Karpas-422 (cell line): ENCODE results near the gene TRAPPC10. TPM values are rescaled to one million over a fixed set of nuclear protein-coding genes. Genes with fewer than 3 reads are reported as not detected.
"Not testable (repeated sequence)": the region's sequence is repeated elsewhere in the genome, so short reads cannot be mapped to it uniquely, and the experiment has no call there.

Experiments used
- DNase-seq: peaks from one replicate; pipeline ENCODE4 v3.0.0-alpha.2; 2015
- H2AFZ ChIP-seq: fragments of 200-600 bp; sonication (generic); 2 replicates; pipeline ENCODE4 v1.6.1; 2014; ENCODE audit warnings: antibody characterized with exemption, low read length, mixed read lengths
- H3K27ac ChIP-seq: fragments of 200-600 bp; sonication (generic); 2 replicates; pipeline ENCODE4 v1.5.1; 2014; ENCODE audit warnings: mild to moderate bottlenecking, low read length, moderate library complexity
- H3K27me3 ChIP-seq: fragments of 200-600 bp; sonication (generic); 2 replicates; pipeline ENCODE4 v1.6.1; 2014; ENCODE audit warnings: low read length, mixed read lengths
- H3K36me3 ChIP-seq: fragments of 200-600 bp; sonication (generic); 2 replicates; pipeline ENCODE4 v1.6.1; 2014; ENCODE audit warnings: low read length, mixed read lengths; ENCODE audit not compliant: insufficient read depth
- H3K4me1 ChIP-seq: fragments of 200-600 bp; sonication (generic); 2 replicates; pipeline ENCODE4 v1.6.1; 2014; ENCODE audit warnings: mild to moderate bottlenecking, low read length, mixed read lengths
- H3K4me2 ChIP-seq: fragments of 200-600 bp; sonication (generic); 2 replicates; pipeline ENCODE4 v1.6.1; 2014; ENCODE audit warnings: low read length, low read depth, mild to moderate bottlenecking; ENCODE audit not compliant: poor library complexity, severe bottlenecking
- H3K4me3 ChIP-seq: fragments of 200-600 bp; sonication (generic); 2 replicates; pipeline ENCODE4 v1.5.1; 2014; ENCODE audit warnings: mild to moderate bottlenecking, antibody characterized with exemption, low read length, mixed read lengths
- H3K79me2 ChIP-seq: fragments of 200-600 bp; sonication (generic); 2 replicates; pipeline ENCODE4 v1.6.1; 2014; ENCODE audit warnings: mild to moderate bottlenecking, low read length, mixed read lengths
- H3K9ac ChIP-seq: fragments of 200-600 bp; sonication (generic); 2 replicates; pipeline ENCODE4 v1.6.0; 2014; ENCODE audit warnings: low read length
- H3K9me2 ChIP-seq: fragments of 200-600 bp; sonication (generic), shearing (Covaris generic); replicated peaks from 2 replicates; pipeline ENCODE4 v1.6.0; 2014; ENCODE audit warnings: mild to moderate bottlenecking, low read length, moderate library complexity; ENCODE audit not compliant: insufficient read depth
- H3K9me3 ChIP-seq: fragments of 300-700, 200-600 bp; sonication (generic); 2 replicates; pipeline ENCODE4 v1.6.1; 2014; ENCODE audit warnings: low read length, mixed read lengths
- H4K20me1 ChIP-seq: fragments of 200-600 bp; sonication (generic); 2 replicates; pipeline ENCODE4 v1.6.1; 2014; ENCODE audit warnings: mild to moderate bottlenecking, antibody characterized with exemption, low read length, low read depth; ENCODE audit not compliant: insufficient read depth
- total RNA-seq: library from RNA; depleted of rRNA; stranded (reverse); fragments of >200 nt; shearing (Covaris generic); gene quantifications from 2 replicates; pipeline ENCODE4 v1.2.3, GENCODE V29; 2014; ENCODE audit warnings: low replicate concordance

Gene TRAPPC10
- total RNA-seq, 1 experiment from 2014 or later: 40.3 TPM

GRCh38 chr21:44113702-44114371 lies 101.7 kb downstream of the TRAPPC10 start:
- not testable (repeated sequence) for H3K9ac ChIP-seq, DNase-seq, H2AFZ ChIP-seq, H3K4me3 ChIP-seq, H3K4me1 ChIP-seq, H3K9me3 ChIP-seq, H3K27ac ChIP-seq, H3K79me2 ChIP-seq, H3K36me3 ChIP-seq, H3K27me3 ChIP-seq, H4K20me1 ChIP-seq, H3K9me2 ChIP-seq, H3K4me2 ChIP-seq

DNA sequence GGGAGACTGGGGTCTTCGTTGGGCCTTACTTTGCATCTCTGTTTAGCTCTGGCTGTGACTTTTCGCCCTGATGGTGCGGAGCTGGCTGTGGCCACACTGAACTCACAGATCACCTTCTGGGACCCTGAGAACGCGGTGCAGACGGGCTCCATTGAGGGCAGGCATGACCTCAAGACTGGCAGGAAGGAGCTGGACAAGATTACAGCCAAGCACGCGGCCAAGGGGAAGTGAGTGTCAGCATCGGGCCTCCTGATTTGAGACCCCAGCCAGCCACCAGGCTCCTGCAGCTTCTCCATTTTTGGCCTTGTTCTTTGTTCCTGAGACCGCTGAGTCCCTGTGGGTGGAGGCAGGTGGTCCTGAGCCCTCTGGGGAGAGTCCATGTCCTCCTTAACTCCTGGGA lies 110.0 kb downstream of the TRAPPC10 start:
- H3K4me1 ChIP-seq, H3K9ac ChIP-seq, H3K79me2 ChIP-seq, H3K27ac ChIP-seq, H3K36me3 ChIP-seq, H2AFZ ChIP-seq, H3K9me3 ChIP-seq, H3K27me3 ChIP-seq, H3K9me2 ChIP-seq, H3K4me2 ChIP-seq, H3K4me3 ChIP-seq, H4K20me1 ChIP-seq, DNase-seq: not testable (repeated sequence)

- not testable (repeated sequence) for H3K9me3 ChIP-seq, H3K9ac ChIP-seq, H3K79me2 ChIP-seq, H3K27ac ChIP-seq, H4K20me1 ChIP-seq, H3K36me3 ChIP-seq, H3K27me3 ChIP-seq, H3K4me1 ChIP-seq, H3K4me3 ChIP-seq, H3K9me2 ChIP-seq, DNase-seq, H2AFZ ChIP-seq, H3K4me2 ChIP-seq
These were observed 115.7 kb downstream of the TRAPPC10 start for GRCh38 chr21:44127827-44128226.

- H3K36me3 ChIP-seq, H3K9me2 ChIP-seq, H3K4me3 ChIP-seq, H3K9ac ChIP-seq, H2AFZ ChIP-seq, H3K27me3 ChIP-seq, H3K27ac ChIP-seq, DNase-seq, H4K20me1 ChIP-seq, H3K9me3 ChIP-seq, H3K4me1 ChIP-seq, H3K4me2 ChIP-seq, H3K79me2 ChIP-seq: not testable (repeated sequence)
These were observed 121.6 kb downstream of the TRAPPC10 start for GRCh38 chr21:44133715-44134057.

DNA sequence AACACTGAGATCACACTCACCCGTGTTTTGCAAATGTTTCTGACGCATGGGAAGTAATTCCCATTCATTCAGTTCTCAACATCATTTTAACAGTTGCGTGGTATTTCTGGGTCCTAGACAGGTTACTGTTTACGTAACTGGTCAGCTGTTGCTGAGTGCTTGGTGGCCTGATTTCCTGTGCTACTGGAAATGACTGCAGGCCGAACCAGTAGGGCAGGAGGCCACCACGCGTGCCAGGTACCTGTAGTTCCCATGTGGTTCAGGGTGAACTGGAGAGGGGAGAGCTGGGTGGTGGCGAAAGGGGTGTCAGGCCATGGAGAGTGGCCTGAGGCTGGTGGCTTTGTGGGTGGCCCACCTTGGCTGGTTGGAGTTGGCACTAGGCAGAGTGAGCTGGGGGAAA lies 122.6 kb downstream of the TRAPPC10 start:
- not testable (repeated sequence) for H3K4me2 ChIP-seq, H3K4me1 ChIP-seq, H3K9ac ChIP-seq, H3K36me3 ChIP-seq, H3K9me3 ChIP-seq, H3K4me3 ChIP-seq, H2AFZ ChIP-seq, H3K27me3 ChIP-seq, H4K20me1 ChIP-seq, H3K27ac ChIP-seq, H3K9me2 ChIP-seq, H3K79me2 ChIP-seq, DNase-seq

- not testable (repeated sequence) for H3K27me3 ChIP-seq, H3K4me1 ChIP-seq, H3K4me3 ChIP-seq, DNase-seq, H3K79me2 ChIP-seq, H3K27ac ChIP-seq, H4K20me1 ChIP-seq, H3K9me2 ChIP-seq, H2AFZ ChIP-seq, H3K4me2 ChIP-seq, H3K9ac ChIP-seq, H3K9me3 ChIP-seq, H3K36me3 ChIP-seq
These were observed 125.9 kb downstream of the TRAPPC10 start for GRCh38 chr21:44138039-44138438.

DNA sequence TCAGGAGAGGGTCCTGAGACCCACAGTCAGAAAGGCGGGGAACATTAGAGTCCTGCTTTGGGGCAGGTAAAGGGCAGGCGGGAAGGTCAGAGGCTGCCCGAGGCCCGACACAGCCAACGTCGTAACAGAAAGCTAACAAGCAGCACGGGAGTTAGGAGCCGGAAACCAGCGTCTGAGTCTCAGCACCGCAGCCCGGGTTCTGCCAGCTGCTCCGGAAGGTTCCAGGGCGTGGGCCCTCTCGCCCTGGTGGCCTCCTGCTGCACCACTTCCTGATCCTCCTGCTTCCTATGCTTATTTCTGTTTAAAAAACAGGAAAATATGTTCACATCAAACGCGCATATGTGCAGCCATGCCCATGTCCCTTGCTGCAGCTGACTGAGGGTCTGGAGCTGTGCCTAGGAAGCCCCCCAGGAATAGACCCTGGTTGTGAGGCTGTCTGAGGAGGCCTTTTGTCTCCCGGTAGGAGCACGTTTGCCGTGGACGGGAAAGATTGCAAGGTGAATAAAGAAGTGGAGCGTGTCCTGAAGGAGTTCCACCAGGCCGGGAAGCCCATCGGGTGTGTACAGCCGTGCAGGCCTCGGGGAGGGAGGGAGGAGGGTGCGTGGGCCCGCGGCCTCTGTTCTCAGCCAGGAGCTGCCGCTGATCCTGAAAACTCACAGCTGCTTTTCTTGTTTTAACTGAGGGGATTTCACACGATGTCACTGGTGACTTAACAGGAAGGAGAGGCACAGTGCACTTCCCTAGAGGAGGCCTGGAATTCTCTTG lies 127.9 kb downstream of the TRAPPC10 start:
- not testable (repeated sequence) for DNase-seq, H3K79me2 ChIP-seq, H3K27ac ChIP-seq

GRCh38 chr21:44140552-44140932 lies 128.4 kb downstream of the TRAPPC10 start:
- not testable (repeated sequence) for H3K27me3 ChIP-seq, H3K9me3 ChIP-seq, H3K9me2 ChIP-seq, H3K9ac ChIP-seq, H3K4me3 ChIP-seq, H2AFZ ChIP-seq, H3K4me2 ChIP-seq, H4K20me1 ChIP-seq, H3K4me1 ChIP-seq, DNase-seq, H3K36me3 ChIP-seq, H3K79me2 ChIP-seq, H3K27ac ChIP-seq

More for the DNA sequence above, 127.9 kb downstream of the TRAPPC10 start:
- H3K27me3 ChIP-seq, H3K4me2 ChIP-seq, H4K20me1 ChIP-seq, H3K4me1 ChIP-seq, H3K4me3 ChIP-seq, H3K9me3 ChIP-seq, H3K36me3 ChIP-seq, H3K9ac ChIP-seq, H2AFZ ChIP-seq, H3K9me2 ChIP-seq: not testable (repeated sequence)
